ENCODE results near the gene SHC1.

The SHC1 gene

GRCh38 chr1:154970631-154971340 lies at the start of gene SHC1:
TSS of gene SHC1 (minus strand) at chr1:154970747. CDS start at chr1:154970526, 221 bp downstream.
- DNase-seq = peak; percentile 96

GRCh38 chr1:155019377-155020245 lies 49.1 kb upstream of the SHC1 start:
- no peak for DNase-seq

GRCh38 chr1:155018617-155019348 lies 48.2 kb upstream of the SHC1 start:
- no peak for DNase-seq

- DNase-seq = no peak
Observed at GRCh38 chr1:155017946-155018316, 47.4 kb upstream of the SHC1 start.

- DNase-seq = peak; percentile 98
Observed at GRCh38 chr1:155017041-155017945, 46.7 kb upstream of the SHC1 start.

- DNase-seq = no peak
Observed at GRCh38 chr1:155016231-155016831, 45.8 kb upstream of the SHC1 start.

- no peak for DNase-seq
Observed at GRCh38 chr1:155015527-155016230, 45.1 kb upstream of the SHC1 start.

GRCh38 chr1:155014709-155015508 lies 44.4 kb upstream of the SHC1 start:
- DNase-seq = no peak

- DNase-seq = peak; percentile 59
Observed at GRCh38 chr1:155013632-155014031, 43.1 kb upstream of the SHC1 start.

GRCh38 chr1:155012776-155013602 lies 42.4 kb upstream of the SHC1 start:
- peak; percentile 71 for DNase-seq

- DNase-seq = peak; percentile 80
Observed at GRCh38 chr1:155012026-155012546, 41.5 kb upstream of the SHC1 start.

GRCh38 chr1:155011437-155012025 lies 41.0 kb upstream of the SHC1 start:
- DNase-seq = no peak

- no peak for DNase-seq
Observed at GRCh38 chr1:155011004-155011416, 40.5 kb upstream of the SHC1 start.

- peak; percentile 42 for DNase-seq
Observed at GRCh38 chr1:155010211-155010918, 39.8 kb upstream of the SHC1 start.

- DNase-seq = no peak
Observed at GRCh38 chr1:155009742-155010141, 39.2 kb upstream of the SHC1 start.

- DNase-seq = no peak
Observed at GRCh38 chr1:155009221-155009711, 38.7 kb upstream of the SHC1 start.

GRCh38 chr1:155008015-155008941 lies 37.7 kb upstream of the SHC1 start:
- no peak for DNase-seq

Data from OCI-M1 (cell line).